HepG2 (cell line): ENCODE results near the gene KIAA0930. TPM values are rescaled to one million over a fixed set of nuclear protein-coding genes. Genes with fewer than 3 reads are reported as not detected.

Source experiments
- ATAC-seq: fragments of 200-7000 bp; cut with Tn5 transposase; 3 replicates; pipeline ENCODE4 v1.9.1; 2020; ENCODE audit warnings: mild to moderate bottlenecking, moderate library complexity
- BruUV-seq: library from RNA; stranded (reverse); fragments of 400-500 nt; replicated peaks from 2 replicates; lab custom pipeline; 2021; lab: Mats Ljungman, UMichigan
- CTCF ChIA-PET: fragments of 300-600 bp; formaldehyde crosslinking; extraction: SDS; loops from one replicate; lab custom pipeline; 2021; ENCODE audit warnings: low total read pairs, inconsistent platforms, low intra/inter-chr PET ratio; lab: Yijun Ruan, JAX
- POLR2A ChIA-PET: fragments of 350-600 bp; sonication (Branson Sonifier 250); formaldehyde crosslinking; loops from one replicate; lab custom pipeline; 2020; ENCODE audit warnings: antibody characterized with exemption, inconsistent platforms; lab: Yijun Ruan, JAX
- DNase-seq: peaks from one replicate; pipeline ENCODE4 v3.0.0-alpha.2; 2015; ENCODE audit warnings: low spot score
- FAIRE-seq: peaks from 3 replicates; lab custom pipeline; 2011; peaks lifted over from hg19 to GRCh38; lab: Jason Lieb, UNC
- H2AFZ ChIP-seq: one replicate; pipeline ENCODE4 v1.6.1; 2011; ENCODE audit warnings: low read length, inconsistent platforms
- H3K27ac ChIP-seq: fragments of 300-600 bp; 3 replicates; pipeline ENCODE4 v1.8.0; 2011; ENCODE audit warnings: mixed run types, mild to moderate bottlenecking, mixed read lengths, low read length, inconsistent platforms; ENCODE audit not compliant: insufficient read depth; ENCODE audit errors: extremely low read length
- H3K27me3 ChIP-seq, 2 experiments: fragments of 200-600 bp in 1 of 2; 2 replicates in 1 of 2; 3 replicates in 1 of 2; pipeline versions ENCODE4 v1.6.0 to v1.8.0; 2011; ENCODE audit warnings: low read length in 2 of 2, mild to moderate bottlenecking in 2 of 2, moderate library complexity in 2 of 2, inconsistent platforms in 1 of 2; ENCODE audit not compliant: insufficient read depth in 2 of 2, control insufficient read depth in 1 of 2
- H3K36me3 ChIP-seq, 2 experiments: fragments of 200-600 bp in 1 of 2; replicated peaks in 1 of 2; 2 replicates in 1 of 2; 3 replicates in 1 of 2; pipeline versions ENCODE4 v1.5.1 to v1.8.0; 2011; ENCODE audit warnings: low read length in 2 of 2, inconsistent platforms in 1 of 2; ENCODE audit not compliant: insufficient read depth in 2 of 2, control insufficient read depth in 1 of 2
- H3K4me1 ChIP-seq: 2 replicates; pipeline ENCODE4 v1.5.1; 2012; ENCODE audit warnings: low read length, inconsistent platforms; ENCODE audit not compliant: insufficient read depth
- H3K4me2 ChIP-seq: 2 replicates; pipeline ENCODE4 v1.6.0; 2011; ENCODE audit warnings: low read depth, low read length, inconsistent platforms
- H3K4me3 ChIP-seq, 3 experiments: fragments of 200-600 bp in 1 of 3; sonication (generic), shearing (Covaris generic) in 1 of 3; replicated peaks in 1 of 3; 2 replicates each; pipeline ENCODE4 v1.5.1; 2011 to 2016; ENCODE audit warnings: low read length in 3 of 3, inconsistent platforms in 2 of 3, low read depth in 2 of 3, mild to moderate bottlenecking in 2 of 3, control low read depth in 1 of 3, mixed read lengths in 1 of 3; ENCODE audit not compliant: insufficient read depth in 1 of 3
- H3K79me2 ChIP-seq: one replicate; pipeline ENCODE4 v1.6.1; 2011; ENCODE audit warnings: low read length, inconsistent platforms; ENCODE audit not compliant: insufficient read depth
- H3K9ac ChIP-seq: 2 replicates; pipeline ENCODE4 v1.6.0; 2011; ENCODE audit warnings: mild to moderate bottlenecking, low read depth, low read length, inconsistent platforms; ENCODE audit not compliant: insufficient read depth
- H3K9me3 ChIP-seq: 2 replicates; pipeline ENCODE4 v1.5.1; 2012; ENCODE audit warnings: mild to moderate bottlenecking, low read length
- H4K20me1 ChIP-seq: 2 replicates; pipeline ENCODE4 v1.6.0; 2011; ENCODE audit warnings: inconsistent platforms, mild to moderate bottlenecking, low read length, moderate library complexity; ENCODE audit not compliant: insufficient read depth
- ARHGAP35 ChIP-seq: sonication (generic); formaldehyde crosslinking; IDR thresholded peaks from 2 replicates; pipeline ENCODE4 v1.9.0; 2022; ENCODE audit warnings: mild to moderate bottlenecking, inconsistent platforms, moderate library complexity, missing genetic modification reagents, borderline replicate concordance
- ATF2 ChIP-seq: sonication (generic); formaldehyde crosslinking; IDR thresholded peaks from 2 replicates; pipeline ENCODE4 v1.4.0; 2020; ENCODE audit warnings: missing genetic modification reagents
- ETV5 ChIP-seq: IDR thresholded peaks from 2 replicates; pipeline ENCODE4 v1.6.1; 2018; ENCODE audit warnings: missing biosample characterization, missing genetic modification reagents, inconsistent platforms, borderline replicate concordance
- GATAD2A ChIP-seq: IDR thresholded peaks from 2 replicates; pipeline ENCODE4 v1.6.1; 2016
- HNRNPLL ChIP-seq: fragments of 200-400 bp; formaldehyde crosslinking; IDR thresholded peaks from 2 replicates; pipeline ENCODE4 v1.6.1; 2017; ENCODE audit warnings: mild to moderate bottlenecking, low read depth, low read length; ENCODE audit not compliant: poor library complexity, severe bottlenecking
- HOXA3 ChIP-seq: sonication (generic); formaldehyde crosslinking; IDR thresholded peaks from 2 replicates; pipeline ENCODE4 v1.5.0; 2020; ENCODE audit warnings: missing genetic modification reagents
- KMT2B ChIP-seq: IDR thresholded peaks from 2 replicates; pipeline ENCODE4 v1.6.1; 2016; ENCODE audit warnings: missing genetic modification reagents, missing compliant biosample characterization
- MYNN ChIP-seq: sonication (generic); formaldehyde crosslinking; IDR thresholded peaks from 2 replicates; pipeline ENCODE4 v1.4.0; 2020; ENCODE audit warnings: mild to moderate bottlenecking, low read depth, missing genetic modification reagents
- NCOR1 ChIP-seq: fragments of 200-600 bp; sonication (generic); IDR thresholded peaks from 2 replicates; pipeline ENCODE4 v1.7.0; 2017; ENCODE audit warnings: antibody characterized with exemption, low read length, borderline replicate concordance
- RCOR2 ChIP-seq: IDR thresholded peaks from 2 replicates; pipeline ENCODE4 v1.6.1; 2016; ENCODE audit warnings: missing biosample characterization, missing genetic modification reagents
- SMAD9 ChIP-seq: sonication (generic); formaldehyde crosslinking; IDR thresholded peaks from 2 replicates; pipeline ENCODE4 v1.5.1; 2020; ENCODE audit warnings: mild to moderate bottlenecking, missing genetic modification reagents
- SMC3 ChIP-seq: IDR thresholded peaks from 2 replicates; pipeline ENCODE4 v1.6.1; 2011; ENCODE audit warnings: low read length, improper control_type of control experiment
- SP4 ChIP-seq: sonication (generic); formaldehyde crosslinking; IDR thresholded peaks from 2 replicates; pipeline ENCODE4 v1.8.1; 2023; ENCODE audit warnings: mild to moderate bottlenecking, missing genetic modification reagents
- ZC3H13 ChIP-seq: sonication (generic); formaldehyde crosslinking; IDR thresholded peaks from 2 replicates; pipeline ENCODE4 v1.8.1; 2023; ENCODE audit warnings: mild to moderate bottlenecking, missing genetic modification reagents, moderate library complexity
- ZNF33B ChIP-seq: sonication (generic); formaldehyde crosslinking; IDR thresholded peaks from 2 replicates; pipeline ENCODE4 v1.5.1; 2020; ENCODE audit warnings: mild to moderate bottlenecking, missing genetic modification reagents
- ZNF354B ChIP-seq: sonication (generic); formaldehyde crosslinking; IDR thresholded peaks from 2 replicates; pipeline ENCODE4 v1.8.0; 2022; ENCODE audit warnings: mild to moderate bottlenecking, missing genetic modification reagents
- ZNF547 ChIP-seq: sonication (generic); formaldehyde crosslinking; IDR thresholded peaks from 2 replicates; pipeline ENCODE4 v1.5.1; 2020; ENCODE audit warnings: mild to moderate bottlenecking, missing genetic modification reagents
- ZNF616 ChIP-seq: sonication (generic); formaldehyde crosslinking; IDR thresholded peaks from 2 replicates; pipeline ENCODE4 v1.5.0; 2020; ENCODE audit warnings: low read depth, mild to moderate bottlenecking, missing genetic modification reagents
- ZNF687 ChIP-seq: sonication (generic); formaldehyde crosslinking; IDR thresholded peaks from 2 replicates; pipeline ENCODE4 v1.5.1; 2020; ENCODE audit warnings: mild to moderate bottlenecking, missing genetic modification reagents, moderate library complexity
- WGBS: methylation state at CpG from one replicate; pipeline ENCODE4 v1.1.6; 2017; ENCODE audit warnings: low lambda C conversion rate; 5-methylcytosine and 5-hydroxymethylcytosine counted together
- in situ Hi-C: cut with HindIII; loops from 2 replicates; pipeline ENCODE4 v1.10.0; 2017; ENCODE audit warnings: low pct_unique_long_range_greater_than_20kb; ENCODE audit not compliant: extremely low pct_ligation_motif_present
- intact Hi-C: fragments of 100-400 bp; cut with micrococcal nuclease; formaldehyde crosslinking; loops from one replicate; pipeline ENCODE4 v1.10.0; 2022; ENCODE audit not compliant: unreplicated experiment
- polyA plus RNA-seq, 8 experiments: library from polyadenylated mRNA; depleted of rRNA in 3 of 8; stranded (reverse) in 7 of 8; unstranded in 1 of 8; fragments of >200 nt; fragmentation: Illumina TruSeq in 4 of 8; extraction: Trizol in 4 of 8; gene quantifications; 2 replicates each; pipeline versions ENCODE4 v1.2.1 to v1.2.3, GENCODE V29; 2011 to 2016; ENCODE audit warnings: low read depth in 4 of 8, missing spikeins in 1 of 8, mixed read lengths in 1 of 8; ENCODE audit not compliant: insufficient read depth in 1 of 8
- total RNA-seq, 5 experiments: library from RNA; depleted of rRNA; stranded (reverse); fragments of >200 nt; fragmentation: Illumina TruSeq; extraction: Trizol; gene quantifications; 2 replicates each; pipeline ENCODE4 v1.2.3, GENCODE V29; 2016; ENCODE audit warnings: low read depth in 1 of 5

Gene KIAA0930
- total and polyA plus RNA-seq, 2 of the 13 experiments (the other 11 are each of a cell fraction or from before 2014, with no cell fraction given) = 27.0 to 38.2 TPM

GRCh38 chr22:45246060-45246985, 5.6 kb upstream of the KIAA0930 start:
- intact Hi-C loops = loop anchor here (2.0 kb wide), 1 partner anchor 16 kb away; no protein-coding TSS in a partner anchor
- Histone ChIP-seq H3K9me3 (no peaks in the 10 kb centered on the region), H2AFZ (no peak overlapping the region), H3K36me3 (no peaks in the 10 kb centered on the region), H3K4me3 (peak overlapping the region in 2 of 3 experiments; percentile 3 to 52; a peak in 3 of 6 replicates), H3K4me1 (peaks cover 84% of the 10 kb centered on the region), H3K9ac (peak overlapping the region; percentile 70), H3K79me2 (no peaks in the 10 kb centered on the region), H3K4me2 (peak overlapping the region; percentile 95), H3K27ac (peak overlapping the region; percentile 89), H3K27me3 (no peaks in the 10 kb centered on the region), H4K20me1 (no peaks in the 10 kb centered on the region)
- 2% methylated on average over 12 of the region's 13 CpGs for WGBS
- in situ Hi-C loops = loop anchor here (10.0 kb wide), 1 partner anchor 82 kb away; the partner anchor contains the start of gene NUP50
- ChIA-PET CTCF (no interaction called here), POLR2A (interaction anchor here (0.5 to 2.0 kb wide), 21 partner anchors 9 to 238 kb away, joined by 3 to 39 read pairs (median 4); partner anchors contain the start of gene NUP50)
- BruUV-seq = TSS peak; percentile 92
- DNase-seq = peak; percentile 98
- peak; percentile 87 for ATAC-seq
- FAIRE-seq = peak; percentile 100
- TF ChIP-seq SMAD9 (CRISPR knock-in tag) (no peak), ZNF687 (CRISPR knock-in tag) (peak; percentile 64), ARHGAP35 (no peak), GATAD2A (CRISPR knock-in tag) (peak; percentile 69; the same call in 1 of the 2 replicates), ZNF354B (no peak), MYNN (CRISPR knock-in tag) (no peak), RCOR2 (no peak), SP4 (no peak; the same call in 1 of the 2 replicates), ATF2 (0 out of 2 replicates have a peak, but pooled peaks have one; percentile 45), HOXA3 (CRISPR knock-in tag) (peak; percentile 75), ZNF33B (CRISPR knock-in tag) (no peak), ZC3H13 (CRISPR knock-in tag) (no peak), SMC3 (no peak), ZNF616 (CRISPR knock-in tag) (no peak), ZNF547 (CRISPR knock-in tag) (no peak), KMT2B (CRISPR knock-in tag) (no peak), HNRNPLL (no peak), NCOR1 (peak; percentile 64; the same call in 1 of the 2 replicates), ETV5 (CRISPR knock-in tag) (peak; percentile 98)
